ENCODE data around the gene PHKG2. TPM values are rescaled to one million over a fixed set of nuclear protein-coding genes. Genes with fewer than 3 reads are reported as not detected.

The PHKG2 gene
- total RNA-seq, 1 donor from 2014 or later: 53.2 TPM

DNA sequence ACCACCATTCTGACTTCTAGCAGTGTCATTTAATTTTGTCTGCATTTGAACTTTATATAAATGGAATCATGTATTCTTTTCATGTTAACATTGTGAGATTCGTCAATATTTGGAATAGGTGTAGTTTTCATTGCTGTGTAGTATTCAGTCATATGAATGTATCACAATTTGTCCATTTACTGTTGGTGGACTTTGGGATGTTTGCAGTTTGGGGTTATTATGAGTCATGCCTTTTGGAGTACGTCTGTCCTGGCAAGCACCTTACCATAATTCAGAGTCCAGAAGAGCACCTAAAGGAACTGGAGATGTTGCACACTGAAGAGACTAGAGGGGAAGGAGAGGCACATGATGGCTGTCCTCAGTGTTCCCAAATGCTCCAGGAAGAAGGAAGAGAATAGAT, 3.1 kb upstream of the PHKG2 start:
- Mint-ChIP-seq H3K4me1 (peaks cover 28% of the 10 kb centered on the region), H3K27ac (no peak overlapping the region), H3K4me3 (no peak overlapping the region), H3K9me3 (no peaks in the 10 kb centered on the region), H3K36me3 (peaks cover 22% of the 10 kb centered on the region), H3K27me3 (ENCODE audit: low read depth) (no peaks in the 10 kb centered on the region)
- DNase-seq (ENCODE audit: low spot score in 2 of 2, unreplicated experiment in 2 of 2): no peak
- TF ChIP-seq, protein P1, sequence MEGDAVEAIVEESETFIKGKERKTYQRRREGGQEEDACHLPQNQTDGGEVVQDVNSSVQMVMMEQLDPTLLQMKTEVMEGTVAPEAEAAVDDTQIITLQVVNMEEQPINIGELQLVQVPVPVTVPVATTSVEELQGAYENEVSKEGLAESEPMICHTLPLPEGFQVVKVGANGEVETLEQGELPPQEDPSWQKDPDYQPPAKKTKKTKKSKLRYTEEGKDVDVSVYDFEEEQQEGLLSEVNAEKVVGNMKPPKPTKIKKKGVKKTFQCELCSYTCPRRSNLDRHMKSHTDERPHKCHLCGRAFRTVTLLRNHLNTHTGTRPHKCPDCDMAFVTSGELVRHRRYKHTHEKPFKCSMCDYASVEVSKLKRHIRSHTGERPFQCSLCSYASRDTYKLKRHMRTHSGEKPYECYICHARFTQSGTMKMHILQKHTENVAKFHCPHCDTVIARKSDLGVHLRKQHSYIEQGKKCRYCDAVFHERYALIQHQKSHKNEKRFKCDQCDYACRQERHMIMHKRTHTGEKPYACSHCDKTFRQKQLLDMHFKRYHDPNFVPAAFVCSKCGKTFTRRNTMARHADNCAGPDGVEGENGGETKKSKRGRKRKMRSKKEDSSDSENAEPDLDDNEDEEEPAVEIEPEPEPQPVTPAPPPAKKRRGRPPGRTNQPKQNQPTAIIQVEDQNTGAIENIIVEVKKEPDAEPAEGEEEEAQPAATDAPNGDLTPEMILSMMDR (IDR thresholded peaks at IDR 0.05; ENCODE audit: unreplicated experiment): no peak

DNA sequence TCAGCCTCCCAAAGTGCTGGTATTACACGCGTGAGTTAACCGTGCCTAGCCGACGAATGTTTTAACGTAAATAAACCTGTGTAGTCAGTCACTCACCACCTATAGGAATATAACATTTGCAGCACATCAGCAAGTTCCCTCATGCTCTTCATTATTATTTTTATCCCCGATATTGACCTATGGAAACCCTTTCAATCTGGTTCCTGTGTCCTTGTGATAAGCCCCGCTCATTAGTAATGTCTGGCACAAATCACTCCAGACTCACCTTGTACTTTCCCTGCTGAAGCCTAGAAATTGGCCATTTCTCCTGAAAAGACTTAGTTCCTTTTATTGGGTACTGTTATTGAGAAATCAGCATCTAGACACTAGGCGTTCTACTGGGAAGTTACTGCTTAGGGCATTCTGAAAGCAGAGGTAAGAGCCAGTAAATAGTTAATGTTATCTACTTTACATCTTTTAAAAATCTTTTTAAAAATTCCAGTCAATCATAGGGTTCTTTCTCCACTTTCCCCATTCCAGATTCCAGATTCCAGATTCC, 1.5 kb upstream of the PHKG2 start:
- H3K9me3 Mint-ChIP-seq: no peaks in the 10 kb centered on the region
- peaks cover 13% of the 10 kb centered on the region for H3K4me1 Mint-ChIP-seq
- H3K36me3 Mint-ChIP-seq: peaks cover 25% of the 10 kb centered on the region
- no peak overlapping the region for H3K4me3 Mint-ChIP-seq
- DNase-seq (ENCODE audit: low spot score in 2 of 2, unreplicated experiment in 2 of 2): no peak
- no peak overlapping the region for H3K27ac Mint-ChIP-seq
- no peaks in the 10 kb centered on the region for H3K27me3 Mint-ChIP-seq (ENCODE audit: low read depth)
- TF ChIP-seq, protein P1 (IDR thresholded peaks at IDR 0.05; ENCODE audit: unreplicated experiment): no peak

DNA sequence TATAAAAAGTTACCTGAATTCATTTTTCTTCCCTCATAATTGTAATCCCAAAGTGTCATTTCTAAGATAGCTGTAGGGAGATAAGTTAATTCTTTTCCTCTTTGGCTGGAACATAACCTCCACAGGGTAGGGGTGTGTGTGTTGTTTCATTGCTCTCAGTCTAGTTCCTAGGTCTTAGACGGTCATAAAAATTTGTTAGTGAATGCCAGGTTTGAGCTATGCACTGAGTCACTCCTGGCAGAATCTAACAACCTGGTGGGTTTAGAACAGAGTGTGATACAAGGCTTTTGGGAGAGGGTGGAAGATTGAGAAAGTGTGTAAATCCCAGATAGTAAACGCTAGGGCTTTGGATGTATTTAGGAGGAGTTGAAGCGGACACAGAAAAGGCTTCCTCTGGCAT, 894 bp upstream of the PHKG2 start:
- H3K9me3 Mint-ChIP-seq: no peaks in the 10 kb centered on the region

DNA sequence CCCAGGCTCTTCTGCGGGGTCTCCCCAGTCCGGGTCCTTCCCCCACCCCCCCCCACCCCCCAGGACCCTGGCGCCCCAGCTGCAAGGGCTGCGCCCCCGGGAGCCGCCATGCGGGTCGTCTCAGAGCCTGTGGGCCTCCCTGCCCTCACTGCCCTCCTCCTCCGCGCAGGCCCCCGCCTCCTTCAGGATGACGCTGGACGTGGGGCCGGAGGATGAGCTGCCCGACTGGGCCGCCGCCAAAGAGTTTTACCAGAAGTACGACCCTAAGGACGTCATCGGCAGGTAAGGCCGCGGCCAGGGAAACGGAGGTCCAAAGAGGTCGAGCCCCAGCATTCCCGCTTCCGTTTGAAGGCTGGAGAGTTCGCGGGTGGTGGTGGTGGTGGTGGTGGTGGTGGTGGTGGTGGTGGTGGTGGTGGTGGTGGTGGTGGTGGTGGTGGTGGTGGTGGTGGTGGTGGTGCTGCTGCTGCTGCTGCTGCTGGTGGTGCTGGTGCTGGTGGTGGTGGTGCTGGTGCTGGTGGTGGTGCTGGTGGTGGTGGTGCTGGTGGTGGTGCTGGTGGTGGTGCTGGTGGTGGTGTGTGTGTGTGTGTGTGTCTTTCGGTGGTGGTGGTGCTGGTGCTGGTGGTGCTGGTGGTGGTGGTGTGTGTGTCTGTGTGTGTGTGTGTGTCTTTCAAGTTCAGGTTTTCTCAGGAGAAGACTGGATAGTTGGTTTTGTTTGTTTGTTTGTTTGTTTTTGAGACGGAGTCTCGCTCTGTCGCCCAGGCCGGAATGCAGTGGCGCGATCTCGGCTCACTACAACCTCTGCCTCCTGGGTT, 615 bp downstream of the PHKG2 start:
- no peak for DNase-seq (ENCODE audit: low spot score in 2 of 2, unreplicated experiment in 2 of 2)
- H3K4me3 Mint-ChIP-seq: peak overlapping the region; percentile 91
- H3K27ac Mint-ChIP-seq: peak overlapping the region; percentile 86
- H3K36me3 Mint-ChIP-seq: peaks cover 16% of the 10 kb centered on the region
- no peaks in the 10 kb centered on the region for H3K9me3 Mint-ChIP-seq
- no peaks in the 10 kb centered on the region for H3K27me3 Mint-ChIP-seq (ENCODE audit: low read depth)
- TF ChIP-seq, protein P1 (IDR thresholded peaks at IDR 0.05; ENCODE audit: unreplicated experiment): no peak
- peaks cover 7% of the 10 kb centered on the region for H3K4me1 Mint-ChIP-seq

More for the DNA sequence above, 894 bp upstream of the PHKG2 start:
- TF ChIP-seq, protein P1 (IDR thresholded peaks at IDR 0.05; ENCODE audit: unreplicated experiment): no peak
- no peaks in the 10 kb centered on the region for H3K27me3 Mint-ChIP-seq (ENCODE audit: low read depth)
- H3K36me3 Mint-ChIP-seq: peaks cover 20% of the 10 kb centered on the region
- peak overlapping the region; percentile 83 for H3K27ac Mint-ChIP-seq
- peaks cover 7% of the 10 kb centered on the region for H3K4me1 Mint-ChIP-seq
- no peak for DNase-seq (ENCODE audit: low spot score in 2 of 2, unreplicated experiment in 2 of 2)
- peak overlapping the region; percentile 91 for H3K4me3 Mint-ChIP-seq

DNA sequence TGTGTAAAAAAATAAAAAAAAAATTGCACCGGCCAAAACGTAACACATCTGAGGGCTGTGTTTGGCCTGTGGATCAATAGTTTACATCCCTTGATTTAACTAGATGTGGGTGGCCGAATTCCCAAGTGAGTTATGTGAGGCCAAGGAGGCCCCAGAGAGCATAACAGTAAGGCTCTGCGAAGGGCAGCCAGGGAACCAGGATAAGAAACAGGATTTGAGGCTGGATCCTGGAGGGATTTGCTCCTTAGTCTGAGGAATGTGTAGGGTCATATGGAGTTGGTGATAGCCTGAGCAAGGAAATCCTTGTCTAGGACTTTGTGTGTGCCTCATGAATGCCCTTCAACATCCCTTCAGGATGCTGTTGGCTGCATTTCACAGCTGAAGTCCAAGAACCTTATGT, 2.0 kb downstream of the PHKG2 start:
- Mint-ChIP-seq H3K36me3 (peaks cover 17% of the 10 kb centered on the region), H3K4me3 (peak overlapping the region; percentile 71), H3K27me3 (ENCODE audit: low read depth) (no peaks in the 10 kb centered on the region), H3K4me1 (peaks cover 7% of the 10 kb centered on the region), H3K9me3 (no peaks in the 10 kb centered on the region), H3K27ac (no peak overlapping the region)
- TF ChIP-seq, protein P1 (IDR thresholded peaks at IDR 0.05; ENCODE audit: unreplicated experiment): no peak
- DNase-seq (ENCODE audit: low spot score in 2 of 2, unreplicated experiment in 2 of 2): no peak
